Fibroblast of lung (primary cell): ENCODE data around the gene PNKP. TPM values are rescaled to one million over a fixed set of nuclear protein-coding genes. Genes with fewer than 3 reads are reported as not detected.
"Not testable (repeated sequence)": the region's sequence is repeated elsewhere in the genome, so short reads cannot be mapped to it uniquely, and the experiment has no call there.

Experiments used
- DNase-seq, 2 donors: peaks; one replicate each; pipeline versions ENCODE4 v3.0.0 to v3.0.0-alpha.2; 2010; ENCODE audit warnings: low read depth in 2 of 2
- H2AFZ ChIP-seq: 2 replicates; pipeline ENCODE4 v1.5.1; 2012; ENCODE audit warnings: low read length, control low read depth, inconsistent platforms
- H3K27ac ChIP-seq: 2 replicates; pipeline ENCODE4 v1.5.1; 2011; ENCODE audit warnings: low read length, control low read depth; ENCODE audit not compliant: insufficient read depth
- H3K27me3 ChIP-seq: 2 replicates; pipeline ENCODE4 v1.5.1; 2011; ENCODE audit warnings: mild to moderate bottlenecking, low read length; ENCODE audit not compliant: control insufficient read depth, insufficient read depth
- H3K36me3 ChIP-seq: 2 replicates; pipeline ENCODE4 v1.5.1; 2011; ENCODE audit warnings: low read length; ENCODE audit not compliant: control insufficient read depth, insufficient read depth
- H3K4me1 ChIP-seq: 2 replicates; pipeline ENCODE4 v1.5.1; 2011; ENCODE audit warnings: low read length; ENCODE audit not compliant: control insufficient read depth, insufficient read depth; ENCODE audit errors: extremely low read depth
- H3K4me2 ChIP-seq: 2 replicates; pipeline ENCODE4 v1.5.1; 2011; ENCODE audit warnings: low read length, control low read depth; ENCODE audit not compliant: insufficient read depth; ENCODE audit errors: extremely low read depth
- H3K4me3 ChIP-seq, 4 experiments: fragments of 200-600 bp in 1 of 4; sonication (generic) in 1 of 4; replicated peaks in 1 of 4; 2 replicates each; pipeline ENCODE4 v1.5.1; 2011 to 2016; ENCODE audit warnings: low read length in 4 of 4, low read depth in 3 of 4, mild to moderate bottlenecking in 3 of 4, control low read depth in 2 of 4, inconsistent platforms in 1 of 4, mixed read lengths in 1 of 4; ENCODE audit not compliant: insufficient read depth in 1 of 4; ENCODE audit errors: control extremely low read depth in 1 of 4
- H3K79me2 ChIP-seq: 2 replicates; pipeline ENCODE4 v1.5.1; 2012; ENCODE audit warnings: mild to moderate bottlenecking, low read length, inconsistent platforms; ENCODE audit not compliant: control insufficient read depth, insufficient read depth
- H3K9ac ChIP-seq: 2 replicates; pipeline ENCODE4 v1.5.1; 2011; ENCODE audit warnings: mild to moderate bottlenecking, low read length, control low read depth; ENCODE audit not compliant: insufficient read depth
- H3K9me3 ChIP-seq: 2 replicates; pipeline ENCODE4 v1.5.1; 2012; ENCODE audit warnings: low read depth, low read length; ENCODE audit not compliant: control insufficient read depth, insufficient read depth
- H4K20me1 ChIP-seq: 2 replicates; pipeline ENCODE4 v1.5.1; 2011; ENCODE audit warnings: low read length; ENCODE audit not compliant: control insufficient read depth, insufficient read depth; ENCODE audit errors: extremely low read depth
- EZH2 ChIP-seq: IDR thresholded peaks from 2 replicates; pipeline ENCODE4 v1.5.1; 2012; ENCODE audit warnings: low read length, control low read depth, mild to moderate bottlenecking; ENCODE audit errors: missing control alignments
- polyA plus RNA-seq, 2 donors: library from polyadenylated mRNA; depleted of rRNA in 1 of 2; stranded (reverse) in 1 of 2; unstranded in 1 of 2; fragments of >200 nt; gene quantifications; 2 replicates each; pipeline ENCODE4 v1.2.1, GENCODE V29; 2011 to 2012; ENCODE audit warnings: missing spikeins in 1 of 2
- total RNA-seq: library from RNA; depleted of rRNA; stranded (reverse); fragments of >200 nt; gene quantifications from 2 replicates; pipeline ENCODE4 v1.2.1, GENCODE V29; 2014
- TF ChIP-seq, protein P1 (sequence below), 2 donors: IDR thresholded peaks in 1 of 2; conservative IDR thresholded peaks in 1 of 2; 1 replicate in 1 of 2; 2 replicates in 1 of 2; pipeline ENCODE4 v1.5.1; 2011 to 2012; ENCODE audit warnings: low read length in 2 of 2, control low read depth in 1 of 2, inconsistent platforms in 1 of 2, low read depth in 1 of 2, mild to moderate bottlenecking in 1 of 2

The PNKP gene
- total and polyA plus RNA-seq, 2 donors (not counting 1 experiment from before 2014, with no cell fraction given) = 11.0 to 32.9 TPM

DNA sequence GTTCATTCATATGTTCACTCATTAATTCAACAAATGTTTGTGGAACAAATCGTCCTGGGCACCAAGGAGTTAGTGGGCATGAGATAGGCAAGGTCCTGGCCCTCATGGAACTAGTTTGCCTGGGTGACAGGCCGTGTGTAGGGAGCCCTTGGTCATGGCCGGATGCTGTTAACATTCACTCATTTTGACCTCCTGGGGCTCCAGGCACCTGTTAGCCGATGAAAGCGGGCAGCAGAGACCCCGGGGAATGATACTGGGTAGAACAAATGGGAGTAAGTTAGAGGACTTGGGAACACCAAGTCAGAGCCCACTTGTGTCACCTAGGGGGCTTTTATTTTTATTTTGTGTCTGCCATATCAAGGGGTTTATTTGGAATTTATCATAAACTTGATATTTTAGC is 42.7 kb downstream of the PNKP start:
- TF ChIP-seq EZH2 = no peak
- TF ChIP-seq, protein P1, sequence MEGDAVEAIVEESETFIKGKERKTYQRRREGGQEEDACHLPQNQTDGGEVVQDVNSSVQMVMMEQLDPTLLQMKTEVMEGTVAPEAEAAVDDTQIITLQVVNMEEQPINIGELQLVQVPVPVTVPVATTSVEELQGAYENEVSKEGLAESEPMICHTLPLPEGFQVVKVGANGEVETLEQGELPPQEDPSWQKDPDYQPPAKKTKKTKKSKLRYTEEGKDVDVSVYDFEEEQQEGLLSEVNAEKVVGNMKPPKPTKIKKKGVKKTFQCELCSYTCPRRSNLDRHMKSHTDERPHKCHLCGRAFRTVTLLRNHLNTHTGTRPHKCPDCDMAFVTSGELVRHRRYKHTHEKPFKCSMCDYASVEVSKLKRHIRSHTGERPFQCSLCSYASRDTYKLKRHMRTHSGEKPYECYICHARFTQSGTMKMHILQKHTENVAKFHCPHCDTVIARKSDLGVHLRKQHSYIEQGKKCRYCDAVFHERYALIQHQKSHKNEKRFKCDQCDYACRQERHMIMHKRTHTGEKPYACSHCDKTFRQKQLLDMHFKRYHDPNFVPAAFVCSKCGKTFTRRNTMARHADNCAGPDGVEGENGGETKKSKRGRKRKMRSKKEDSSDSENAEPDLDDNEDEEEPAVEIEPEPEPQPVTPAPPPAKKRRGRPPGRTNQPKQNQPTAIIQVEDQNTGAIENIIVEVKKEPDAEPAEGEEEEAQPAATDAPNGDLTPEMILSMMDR (conservative IDR thresholded peaks at IDR 0.05 in 1 of 2, IDR thresholded peaks at IDR 0.05 in 1 of 2; ENCODE audit: low read depth in 1 of 2, low read length in 2 of 2) = no peak
- H3K9ac ChIP-seq = no peak overlapping the region
- H3K27me3 ChIP-seq = no peaks in the 10 kb centered on the region
- peaks cover 6% of the 10 kb centered on the region for H3K36me3 ChIP-seq
- H3K4me3 ChIP-seq = no peak overlapping the region
- H3K79me2 ChIP-seq = peaks cover 7% of the 10 kb centered on the region
- no peak overlapping the region for H3K27ac ChIP-seq
- no peaks in the 10 kb centered on the region for H4K20me1 ChIP-seq
- no peak for DNase-seq
- no peaks in the 10 kb centered on the region for H3K4me1 ChIP-seq
- no peak overlapping the region for H3K4me2 ChIP-seq
- H3K9me3 ChIP-seq = no peaks in the 10 kb centered on the region
- H2AFZ ChIP-seq = no peak overlapping the region

DNA sequence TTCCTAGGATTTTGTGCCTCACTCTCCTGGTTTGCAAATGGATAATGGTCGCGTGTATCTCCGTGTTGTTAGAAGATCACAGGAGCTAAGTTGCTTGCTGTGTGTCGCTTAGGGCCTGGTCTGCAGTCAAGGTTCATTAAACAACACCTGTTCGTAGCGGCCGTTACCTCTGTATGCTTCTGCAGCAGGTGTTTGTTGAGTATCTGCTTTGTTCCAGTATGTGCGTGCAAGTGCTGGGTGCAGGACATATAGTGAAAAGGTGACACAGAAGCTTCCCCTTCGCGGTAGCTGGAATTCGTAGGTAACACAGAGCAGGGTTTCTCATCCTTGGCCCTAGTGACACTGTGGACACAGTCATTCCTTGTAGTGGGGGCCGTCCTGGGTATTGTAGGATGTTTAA is 43.9 kb downstream of the PNKP start:
- no peak overlapping the region for H3K27ac ChIP-seq
- no peak overlapping the region for H3K4me2 ChIP-seq
- TF ChIP-seq, protein P1 (conservative IDR thresholded peaks at IDR 0.05 in 1 of 2, IDR thresholded peaks at IDR 0.05 in 1 of 2; ENCODE audit: low read depth in 1 of 2, low read length in 2 of 2) = no peak
- no peak for TF ChIP-seq EZH2
- no peak for DNase-seq
- H3K9me3 ChIP-seq = no peaks in the 10 kb centered on the region
- peaks cover 6% of the 10 kb centered on the region for H3K36me3 ChIP-seq
- peaks cover 2% of the 10 kb centered on the region for H3K4me1 ChIP-seq
- peaks cover 19% of the 10 kb centered on the region for H3K79me2 ChIP-seq
- H4K20me1 ChIP-seq = no peaks in the 10 kb centered on the region
- no peak overlapping the region for H3K4me3 ChIP-seq
- H2AFZ ChIP-seq = no peak overlapping the region
- no peaks in the 10 kb centered on the region for H3K27me3 ChIP-seq
- H3K9ac ChIP-seq = no peak overlapping the region

DNA sequence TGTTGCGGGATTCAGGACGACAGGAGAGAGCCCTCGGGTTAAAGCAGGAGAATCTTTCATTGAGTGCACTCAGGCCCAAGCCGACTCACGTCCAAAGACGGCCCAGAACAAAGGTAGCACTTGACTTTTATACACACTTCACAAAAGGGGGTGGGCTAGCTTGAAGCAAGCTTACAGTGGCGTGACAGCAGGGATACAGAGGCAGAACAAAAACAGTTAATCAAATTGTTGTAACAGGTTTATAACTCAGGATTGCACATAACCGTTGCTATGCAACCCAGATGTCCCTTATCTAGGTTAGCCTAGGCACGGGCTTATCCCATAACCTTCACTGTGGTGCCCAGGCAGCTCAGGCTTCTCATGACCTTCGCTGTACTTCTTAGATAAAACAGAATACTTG is 47.3 kb downstream of the PNKP start:
- no peaks in the 10 kb centered on the region for H3K27me3 ChIP-seq
- H3K36me3 ChIP-seq = peaks cover 4% of the 10 kb centered on the region
- H2AFZ ChIP-seq = no peak overlapping the region
- H3K4me3 ChIP-seq = no peak overlapping the region
- TF ChIP-seq, protein P1 (conservative IDR thresholded peaks at IDR 0.05 in 1 of 2, IDR thresholded peaks at IDR 0.05 in 1 of 2; ENCODE audit: low read depth in 1 of 2, low read length in 2 of 2) = no peak
- TF ChIP-seq EZH2 = no peak
- peak in 1 of 2 donors; percentile 17 for DNase-seq
- H3K4me1 ChIP-seq = peaks cover 2% of the 10 kb centered on the region
- no peak overlapping the region for H3K27ac ChIP-seq
- no peak overlapping the region for H3K9ac ChIP-seq
- no peaks in the 10 kb centered on the region for H3K9me3 ChIP-seq
- H3K79me2 ChIP-seq = peaks cover 22% of the 10 kb centered on the region
- H4K20me1 ChIP-seq = no peaks in the 10 kb centered on the region
- no peak overlapping the region for H3K4me2 ChIP-seq

DNA sequence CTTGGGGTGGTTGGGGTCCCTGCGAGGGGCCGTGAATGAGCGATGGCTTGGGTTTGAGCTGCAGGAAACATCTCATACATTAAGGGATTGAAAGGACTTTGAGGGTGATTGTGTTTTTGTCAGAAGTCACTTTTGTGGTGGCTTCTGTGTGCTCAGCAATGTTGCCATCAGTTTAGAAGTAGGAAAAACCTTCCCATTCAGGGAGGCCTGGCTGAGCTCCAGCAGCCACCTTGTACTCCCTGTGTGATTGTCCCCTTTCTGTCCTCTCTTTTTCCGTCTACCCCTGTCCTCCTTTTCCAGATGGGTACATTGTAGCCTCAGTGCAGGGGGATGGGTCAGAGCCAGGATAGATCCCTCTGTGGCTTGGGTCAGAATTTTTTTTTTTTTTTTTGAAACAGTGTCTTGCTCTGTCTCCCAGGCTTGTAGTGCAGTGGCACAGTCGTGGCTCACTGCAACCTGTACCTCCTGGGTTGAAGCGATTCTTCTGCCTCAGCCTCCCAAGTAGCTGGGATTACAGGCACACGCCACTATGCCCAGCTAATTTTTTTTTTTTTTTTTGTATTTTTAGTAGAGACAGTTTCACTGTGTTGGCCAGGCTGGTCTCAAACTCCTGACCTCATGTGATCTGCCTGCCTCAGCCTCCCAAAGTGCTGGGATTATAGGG is 47.8 kb downstream of the PNKP start:
- H4K20me1 ChIP-seq, DNase-seq, H3K4me1 ChIP-seq, H2AFZ ChIP-seq, H3K27me3 ChIP-seq, H3K36me3 ChIP-seq, H3K9me3 ChIP-seq, H3K9ac ChIP-seq: not testable (repeated sequence)
- H3K79me2 ChIP-seq = peaks cover 22% of the 10 kb centered on the region
- H3K4me3 ChIP-seq = peak overlapping the region; percentile 3 to 98 (median 77)
- H3K4me2 ChIP-seq = peak overlapping the region; percentile 76
- H3K27ac ChIP-seq = peak overlapping the region; percentile 98
